Tibial nerve (tissue), 4 donors: ENCODE data around the gene SLIT1. TPM values are rescaled to one million over a fixed set of nuclear protein-coding genes. Genes with fewer than 3 reads are reported as not detected.

Experiments used
- DNase-seq, 2 donors: peaks; one replicate each; pipeline ENCODE4 v3.0.0-alpha.2; 2019; ENCODE audit warnings: low spot score in 2 of 2
- H3K27ac ChIP-seq, 4 donors: fragments of 200-600 bp; sonication (generic) in 3 of 4; one replicate each; pipeline ENCODE4 v1.5.1; 2017 to 2019; ENCODE audit warnings: mild to moderate bottlenecking in 1 of 4
- H3K27me3 ChIP-seq, 2 donors: fragments of 200-600 bp; sonication (generic) in 1 of 2; one replicate each; pipeline versions ENCODE4 v1.5.1 to v1.6.0; 2017 to 2019
- H3K36me3 ChIP-seq, 3 donors: fragments of 200-600 bp; sonication (generic); one replicate each; pipeline ENCODE4 v1.5.1; 2018 to 2019
- H3K4me1 ChIP-seq, 4 donors: fragments of 200-600 bp; sonication (generic) in 3 of 4; one replicate each; pipeline ENCODE4 v1.5.1; 2017 to 2019
- H3K4me3 ChIP-seq, 4 donors: fragments of 200-600 bp; sonication (generic) in 3 of 4; one replicate each; pipeline ENCODE4 v1.5.1; 2017 to 2019; ENCODE audit warnings: mild to moderate bottlenecking in 1 of 4, moderate library complexity in 1 of 4
- H3K9me3 ChIP-seq, 4 donors: fragments of 200-600 bp; sonication (generic) in 3 of 4; one replicate each; pipeline ENCODE4 v1.5.1; 2017 to 2019
- EP300 ChIP-seq, 2 donors: sonication (generic); formaldehyde crosslinking; IDR thresholded peaks; one replicate each; pipeline ENCODE4 v1.6.1; 2017; ENCODE audit warnings: antibody characterized with exemption in 2 of 2, mild to moderate bottlenecking in 1 of 2
- POLR2A ChIP-seq, 2 donors: fragments of 450-650 bp; IDR thresholded peaks; one replicate each; pipeline ENCODE4 v1.6.1; 2017; ENCODE audit warnings: antibody characterized with exemption in 2 of 2, mild to moderate bottlenecking in 2 of 2, moderate library complexity in 2 of 2
- WGBS, 2 donors: methylation state at CpG; one replicate each; pipeline ENCODE4 v1.1.5; 2018; 5-methylcytosine and 5-hydroxymethylcytosine counted together
- total RNA-seq, 4 donors: library from RNA; depleted of rRNA; stranded (reverse); fragments of >200 nt; gene quantifications; one replicate each; pipeline ENCODE4 v1.1.0, GENCODE V29; 2016
- TF ChIP-seq, protein P1 (sequence below), 5 experiments: fragments of 200-600 bp in 3 of 5; fragments of 450-650 bp in 2 of 5; sonication (generic) in 3 of 5; IDR thresholded peaks; one replicate each; pipeline ENCODE4 v1.5.1; 2016 to 2019; ENCODE audit warnings: antibody characterized with exemption in 5 of 5, mild to moderate bottlenecking in 3 of 5, moderate library complexity in 2 of 5

SLIT1 gene
- total RNA-seq, 4 donors from 2014 or later: 0.78 to 3.1 (median 1.3) TPM

DNA sequence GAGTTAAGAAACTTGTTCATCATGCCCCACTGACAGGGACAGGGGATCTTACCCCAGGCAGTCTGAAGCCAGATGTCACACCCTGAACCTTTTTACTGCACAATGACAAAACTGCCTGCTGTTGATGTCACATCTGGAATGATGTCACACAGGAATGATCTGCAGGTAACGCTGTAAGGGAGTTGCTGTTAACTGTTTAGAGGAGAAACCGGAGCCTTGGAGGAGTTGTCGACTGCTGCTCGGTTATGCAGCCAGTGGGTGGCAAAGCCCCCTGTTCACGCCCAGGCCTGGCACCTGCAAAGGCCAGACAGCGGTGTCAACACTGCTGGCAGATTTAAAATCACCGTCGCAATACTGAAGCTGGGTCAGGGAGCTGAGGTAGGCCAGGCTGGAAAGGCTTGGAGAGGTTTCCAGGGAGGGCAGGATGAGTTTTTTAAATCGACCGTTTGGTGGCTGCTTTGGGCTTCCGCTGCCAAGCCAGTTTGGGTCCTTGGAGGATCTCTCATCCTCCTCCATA lies 10.0 kb upstream of the SLIT1 start:
- DNase-seq: no peak
- Histone ChIP-seq H3K27me3 (peaks cover 0 to 23% of the 10 kb centered on the region in 2 donors), H3K27ac (no peak overlapping the region), H3K9me3 (no peaks in the 10 kb centered on the region), H3K4me1 (peaks cover 0 to 11% (median 0%) of the 10 kb centered on the region in 4 donors), H3K36me3 (no peaks in the 10 kb centered on the region), H3K4me3 (peak overlapping the region; percentile 19 to 57 (median 33))
- whole genome bisulfite sequencing, 2 donors: 28 to 36% methylated on average over 11 of the region's 11 CpGs
- TF ChIP-seq, protein P1, sequence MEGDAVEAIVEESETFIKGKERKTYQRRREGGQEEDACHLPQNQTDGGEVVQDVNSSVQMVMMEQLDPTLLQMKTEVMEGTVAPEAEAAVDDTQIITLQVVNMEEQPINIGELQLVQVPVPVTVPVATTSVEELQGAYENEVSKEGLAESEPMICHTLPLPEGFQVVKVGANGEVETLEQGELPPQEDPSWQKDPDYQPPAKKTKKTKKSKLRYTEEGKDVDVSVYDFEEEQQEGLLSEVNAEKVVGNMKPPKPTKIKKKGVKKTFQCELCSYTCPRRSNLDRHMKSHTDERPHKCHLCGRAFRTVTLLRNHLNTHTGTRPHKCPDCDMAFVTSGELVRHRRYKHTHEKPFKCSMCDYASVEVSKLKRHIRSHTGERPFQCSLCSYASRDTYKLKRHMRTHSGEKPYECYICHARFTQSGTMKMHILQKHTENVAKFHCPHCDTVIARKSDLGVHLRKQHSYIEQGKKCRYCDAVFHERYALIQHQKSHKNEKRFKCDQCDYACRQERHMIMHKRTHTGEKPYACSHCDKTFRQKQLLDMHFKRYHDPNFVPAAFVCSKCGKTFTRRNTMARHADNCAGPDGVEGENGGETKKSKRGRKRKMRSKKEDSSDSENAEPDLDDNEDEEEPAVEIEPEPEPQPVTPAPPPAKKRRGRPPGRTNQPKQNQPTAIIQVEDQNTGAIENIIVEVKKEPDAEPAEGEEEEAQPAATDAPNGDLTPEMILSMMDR (IDR thresholded peaks at IDR 0.05): no peak
- no peak for TF ChIP-seq POLR2A (IDR thresholded peaks at IDR 0.05)
- TF ChIP-seq EP300 (IDR thresholded peaks at IDR 0.05): no peak

DNA sequence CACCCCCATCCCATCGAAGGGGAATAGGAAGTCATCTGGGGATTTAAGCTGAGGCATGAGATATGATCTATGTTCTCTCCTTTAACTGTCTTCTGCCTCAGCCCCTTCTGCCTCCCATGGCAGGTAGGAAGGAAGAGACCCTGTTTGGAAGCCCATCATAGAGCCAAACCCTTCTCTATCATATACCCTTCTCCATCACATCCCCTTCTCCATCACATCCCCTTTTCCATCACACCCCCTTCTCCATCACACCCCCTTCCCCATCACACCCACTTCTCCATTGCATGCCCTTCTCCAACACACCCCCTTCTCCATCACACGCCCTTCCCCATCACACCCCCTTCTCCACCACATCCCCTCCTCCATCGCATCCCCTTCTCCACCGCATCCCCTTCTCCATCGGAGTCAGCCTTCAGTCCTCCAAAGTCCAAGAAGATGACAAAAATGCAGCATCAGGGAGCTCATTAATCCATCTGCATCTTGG lies 7.2 kb upstream of the SLIT1 start:
- H3K36me3 ChIP-seq: no peaks in the 10 kb centered on the region
- no peaks in the 10 kb centered on the region for H3K9me3 ChIP-seq
- WGBS, 2 donors: 91 to 93% methylated on average over 5 of the region's 5 CpGs
- H3K27me3 ChIP-seq: peaks cover 0 to 23% of the 10 kb centered on the region in 2 donors
- TF ChIP-seq, protein P1 (IDR thresholded peaks at IDR 0.05): no peak
- TF ChIP-seq POLR2A (IDR thresholded peaks at IDR 0.05) (no peak), EP300 (IDR thresholded peaks at IDR 0.05) (no peak)
- H3K4me1 ChIP-seq: peaks cover 0 to 11% (median 0%) of the 10 kb centered on the region in 4 donors
- no peak overlapping the region for H3K4me3 ChIP-seq
- no peak overlapping the region for H3K27ac ChIP-seq
- no peak for DNase-seq

DNA sequence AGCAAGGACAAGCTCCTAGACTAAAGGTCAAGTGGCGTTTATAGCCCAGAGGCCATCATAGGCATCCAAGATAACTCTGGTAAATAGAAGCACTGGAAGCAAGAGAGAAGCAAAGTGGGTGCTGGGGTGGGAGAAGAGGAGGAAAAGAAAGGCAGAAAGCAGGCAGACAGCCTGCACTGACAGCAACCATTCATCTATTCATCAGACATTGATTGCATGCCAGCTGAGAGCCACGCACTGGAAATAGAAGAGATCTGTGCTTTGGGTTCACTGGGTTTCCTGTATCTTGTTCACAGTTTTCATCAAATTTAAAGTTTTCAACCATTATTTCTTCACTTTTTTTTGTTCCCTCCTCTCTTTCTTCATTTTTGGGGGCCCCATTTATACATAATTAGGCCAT lies 4.7 kb upstream of the SLIT1 start:
- TF ChIP-seq, protein P1 (IDR thresholded peaks at IDR 0.05): no peak
- TF ChIP-seq EP300 (IDR thresholded peaks at IDR 0.05): no peak
- TF ChIP-seq POLR2A (IDR thresholded peaks at IDR 0.05): no peak
- Histone ChIP-seq H3K4me1 (peaks cover 0 to 8% (median 3%) of the 10 kb centered on the region in 4 donors), H3K9me3 (no peaks in the 10 kb centered on the region), H3K4me3 (no peak overlapping the region), H3K27me3 (peaks cover 0 to 36% of the 10 kb centered on the region in 2 donors), H3K36me3 (no peaks in the 10 kb centered on the region), H3K27ac (no peak overlapping the region)
- 58 to 60% methylated on average over 2 of the region's 2 CpGs for WGBS, 2 donors
- no peak for DNase-seq

DNA sequence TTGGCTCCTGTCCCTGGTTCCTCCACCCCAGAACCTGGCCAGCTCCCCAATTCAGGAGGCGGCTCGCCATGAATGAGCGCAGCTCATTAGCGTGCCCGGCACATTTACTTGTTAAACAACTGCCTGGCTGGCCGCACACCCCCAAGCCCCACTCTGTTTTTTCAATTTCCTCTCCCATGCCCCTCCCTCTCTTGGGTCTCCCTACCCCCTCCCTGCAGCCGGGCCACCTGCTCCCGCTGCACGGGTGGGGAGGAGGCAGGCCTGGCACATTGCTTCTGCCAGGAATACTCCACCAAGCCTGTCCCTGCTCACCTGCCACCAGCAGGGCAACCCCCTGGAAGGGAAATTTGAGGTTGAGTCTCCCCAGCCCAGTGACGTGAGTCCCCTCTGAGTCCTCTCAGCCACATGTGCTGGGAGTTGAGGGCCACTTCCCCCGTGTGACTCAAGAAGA lies 2.5 kb upstream of the SLIT1 start:
- no peak for DNase-seq
- Histone ChIP-seq H3K4me1 (peaks cover 0 to 12% (median 4%) of the 10 kb centered on the region in 4 donors), H3K36me3 (no peaks in the 10 kb centered on the region), H3K9me3 (no peaks in the 10 kb centered on the region), H3K27ac (no peak overlapping the region), H3K27me3 (peaks cover 0 to 43% of the 10 kb centered on the region in 2 donors), H3K4me3 (no peak overlapping the region)
- TF ChIP-seq POLR2A (IDR thresholded peaks at IDR 0.05): no peak
- TF ChIP-seq, protein P1 (IDR thresholded peaks at IDR 0.05): no peak
- no peak for TF ChIP-seq EP300 (IDR thresholded peaks at IDR 0.05)
- WGBS, 2 donors: 59 to 70% methylated on average over 11 of the region's 11 CpGs

DNA sequence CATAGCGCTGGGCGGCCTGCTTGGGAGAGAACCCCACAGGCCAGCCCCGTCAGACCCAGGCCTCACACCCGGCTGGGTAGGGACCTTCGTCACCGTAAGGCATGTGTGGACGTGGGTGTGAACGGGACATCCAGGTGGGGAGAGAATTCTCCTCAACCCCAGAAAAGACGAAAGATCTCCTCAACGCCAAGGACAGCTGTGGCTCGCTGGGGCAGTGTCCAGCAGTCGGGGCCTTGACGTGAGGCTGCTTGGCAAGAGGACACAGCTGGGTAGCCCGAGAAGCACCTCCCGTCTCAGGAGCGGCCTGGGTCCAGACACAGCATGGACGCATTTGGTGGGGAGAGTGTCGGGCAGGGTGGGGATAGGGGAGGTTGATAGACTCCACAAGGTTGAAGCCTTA lies 1.2 kb upstream of the SLIT1 start:
- H3K27ac ChIP-seq: no peak overlapping the region
- peaks cover 0 to 12% (median 4%) of the 10 kb centered on the region in 4 donors for H3K4me1 ChIP-seq
- peaks cover 0 to 44% of the 10 kb centered on the region in 2 donors for H3K27me3 ChIP-seq
- H3K36me3 ChIP-seq: no peaks in the 10 kb centered on the region
- DNase-seq: no peak
- H3K9me3 ChIP-seq: no peaks in the 10 kb centered on the region
- 86 to 94% methylated on average over 18 of the region's 18 CpGs for WGBS, 2 donors
- TF ChIP-seq, protein P1 (IDR thresholded peaks at IDR 0.05): no peak
- H3K4me3 ChIP-seq: no peak overlapping the region
